G401.6 (cell line): ENCODE results near the gene CRADD.
"Not testable (repeated sequence)": the region's sequence is repeated elsewhere in the genome, so short reads cannot be mapped to it uniquely, and the experiment has no call there.

Source experiments
- FAIRE-seq: peaks from 2 replicates; lab custom pipeline; 2012; peaks lifted over from hg19 to GRCh38; lab: Jason Lieb, UNC

The CRADD gene

GRCh38 chr12:93758801-93759373 is 81.7 kb downstream of the CRADD start:
- no peak for FAIRE-seq

GRCh38 chr12:93759512-93760081 is 82.4 kb downstream of the CRADD start:
- no peak for FAIRE-seq

GRCh38 chr12:93760275-93760875 is 83.2 kb downstream of the CRADD start:
- no peak for FAIRE-seq

- FAIRE-seq = no peak
Measured at GRCh38 chr12:93762059-93762719, 85.0 kb downstream of the CRADD start.

- FAIRE-seq = no peak
Measured at GRCh38 chr12:93762912-93763553, 85.9 kb downstream of the CRADD start.

GRCh38 chr12:93763746-93764147 is 86.6 kb downstream of the CRADD start:
- no peak for FAIRE-seq

- no peak for FAIRE-seq
Measured at GRCh38 chr12:93766371-93766770, 89.2 kb downstream of the CRADD start.

- no peak for FAIRE-seq
Measured at GRCh38 chr12:93766796-93767523, 89.8 kb downstream of the CRADD start.

- no peak for FAIRE-seq
Measured at GRCh38 chr12:93767524-93767863, 90.3 kb downstream of the CRADD start.

- FAIRE-seq = no peak
Measured at GRCh38 chr12:93772003-93772700, 95.0 kb downstream of the CRADD start.

- no peak for FAIRE-seq
Measured at GRCh38 chr12:93773122-93773871, 96.1 kb downstream of the CRADD start.

- no peak for FAIRE-seq
Measured at GRCh38 chr12:93776581-93777018, 99.4 kb downstream of the CRADD start.

GRCh38 chr12:93777254-93777653 is 100.1 kb downstream of the CRADD start:
- no peak for FAIRE-seq

GRCh38 chr12:93778306-93778705 is 101.1 kb downstream of the CRADD start:
- FAIRE-seq = no peak

- no peak for FAIRE-seq
Measured at GRCh38 chr12:93778766-93779165, 101.6 kb downstream of the CRADD start.

- FAIRE-seq = no peak
Measured at GRCh38 chr12:93780101-93780641, 103.0 kb downstream of the CRADD start.

GRCh38 chr12:93780886-93781285 is 103.7 kb downstream of the CRADD start:
- FAIRE-seq = not testable (repeated sequence)

GRCh38 chr12:93781961-93782360 is 104.8 kb downstream of the CRADD start:
- not testable (repeated sequence) for FAIRE-seq

GRCh38 chr12:93782853-93783252 is 105.7 kb downstream of the CRADD start:
- no peak for FAIRE-seq

- FAIRE-seq = no peak
Measured at GRCh38 chr12:93783832-93784231, 106.7 kb downstream of the CRADD start.
